Mesenchymal stem cell (in vitro differentiated cells and primary cell): ENCODE data around the gene FDPS.
"Not testable (repeated sequence)": the region's sequence is repeated elsewhere in the genome, so short reads cannot be mapped to it uniquely, and the experiment has no call there.

Experiments used
- DNase-seq: peaks from one replicate; pipeline ENCODE4 v3.0.0-alpha.2; 2013
- H2AFZ ChIP-seq: one replicate; pipeline ENCODE4 v1.6.1; 2013; ENCODE audit warnings: low read depth, mild to moderate bottlenecking, control low read depth, inconsistent platforms, low read length, moderate library complexity
- H2AK5ac ChIP-seq: 2 replicates; pipeline ENCODE4 v1.6.1; 2013; ENCODE audit warnings: low read length, moderate library complexity, mild to moderate bottlenecking, inconsistent platforms; ENCODE audit not compliant: severe bottlenecking
- H2BK120ac ChIP-seq: one replicate; pipeline ENCODE4 v1.6.1; 2013; ENCODE audit warnings: low read depth, mild to moderate bottlenecking, inconsistent platforms, low read length, moderate library complexity
- H2BK12ac ChIP-seq, 2 experiments: one replicate each; pipeline ENCODE4 v1.6.1; 2013; ENCODE audit warnings: inconsistent platforms in 2 of 2, low read length in 2 of 2, mild to moderate bottlenecking in 2 of 2, moderate library complexity in 2 of 2, control low read depth in 1 of 2
- H2BK15ac ChIP-seq: one replicate; pipeline ENCODE4 v1.6.1; 2013; ENCODE audit warnings: mild to moderate bottlenecking, low read depth, inconsistent platforms; ENCODE audit not compliant: poor library complexity, severe bottlenecking
- H2BK5ac ChIP-seq: 2 replicates; pipeline ENCODE4 v1.6.1; 2013; ENCODE audit warnings: low read depth, mild to moderate bottlenecking, low read length, control low read depth, inconsistent platforms; ENCODE audit not compliant: poor library complexity, severe bottlenecking
- H3K14ac ChIP-seq, 2 experiments: one replicate each; pipeline ENCODE4 v1.6.1; 2013; ENCODE audit warnings: inconsistent platforms in 2 of 2, low read length in 2 of 2, control low read depth in 1 of 2, mild to moderate bottlenecking in 1 of 2, moderate library complexity in 1 of 2
- H3K18ac ChIP-seq, 2 experiments: one replicate each; pipeline ENCODE4 v1.6.1; 2013; ENCODE audit warnings: inconsistent platforms in 2 of 2, low read length in 2 of 2, control low read depth in 1 of 2, low read depth in 1 of 2, mild to moderate bottlenecking in 1 of 2
- H3K23ac ChIP-seq, 2 experiments: one replicate each; pipeline ENCODE4 v1.6.1; 2013; ENCODE audit warnings: inconsistent platforms in 2 of 2, low read length in 2 of 2, mild to moderate bottlenecking in 2 of 2, moderate library complexity in 2 of 2, control low read depth in 1 of 2
- H3K27ac ChIP-seq: 2 replicates; pipeline ENCODE4 v1.5.1; 2013; ENCODE audit warnings: mild to moderate bottlenecking, moderate library complexity, low read length, control low read depth, inconsistent platforms; ENCODE audit not compliant: poor library complexity, severe bottlenecking
- H3K27me3 ChIP-seq, 2 experiments: 2 replicates each; pipeline versions ENCODE4 v1.6.1 to v1.7.0; 2013; ENCODE audit warnings: low read length in 2 of 2, mild to moderate bottlenecking in 2 of 2, moderate library complexity in 2 of 2, control low read depth in 1 of 2, inconsistent platforms in 1 of 2; ENCODE audit not compliant: control insufficient read depth in 1 of 2, insufficient read depth in 1 of 2
- H3K36me3 ChIP-seq, 2 experiments: 2 replicates each; pipeline versions ENCODE4 v1.6.1 to v1.7.0; 2013; ENCODE audit warnings: low read length in 2 of 2, control low read depth in 1 of 2, inconsistent platforms in 1 of 2, low read depth in 1 of 2, mild to moderate bottlenecking in 1 of 2; ENCODE audit not compliant: insufficient read depth in 2 of 2, control insufficient read depth in 1 of 2
- H3K4ac ChIP-seq, 2 experiments: one replicate each; pipeline ENCODE4 v1.6.1; 2013; ENCODE audit warnings: inconsistent platforms in 2 of 2, low read length in 2 of 2, mild to moderate bottlenecking in 2 of 2, moderate library complexity in 2 of 2, control low read depth in 1 of 2, low read depth in 1 of 2
- H3K4me1 ChIP-seq: 2 replicates; pipeline ENCODE4 v1.6.1; 2013; ENCODE audit warnings: low read depth, low read length, control low read depth; ENCODE audit not compliant: control insufficient read depth, insufficient read depth
- H3K4me2 ChIP-seq: 2 replicates; pipeline ENCODE4 v1.6.1; 2013; ENCODE audit warnings: low read length, mild to moderate bottlenecking, inconsistent platforms; ENCODE audit not compliant: poor library complexity, severe bottlenecking
- H3K4me3 ChIP-seq, 2 experiments: 2 replicates each; pipeline versions ENCODE4 v1.5.1 to v1.7.0; 2013; ENCODE audit warnings: low read length in 2 of 2, mild to moderate bottlenecking in 2 of 2, control low read depth in 1 of 2, low read depth in 1 of 2; ENCODE audit not compliant: insufficient read depth in 1 of 2
- H3K79me1 ChIP-seq: replicated peaks from 2 replicates; pipeline ENCODE4 v1.6.1; 2013; ENCODE audit warnings: mild to moderate bottlenecking, control low read depth, low read length, inconsistent platforms; ENCODE audit not compliant: poor library complexity, severe bottlenecking
- H3K9ac ChIP-seq: 2 replicates; pipeline ENCODE4 v1.7.0; 2013; ENCODE audit warnings: mild to moderate bottlenecking, low read length, moderate library complexity
- H3K9me3 ChIP-seq: 2 replicates; pipeline ENCODE4 v1.7.0; 2013; ENCODE audit warnings: mild to moderate bottlenecking, low read length; ENCODE audit not compliant: control insufficient read depth
- H4K8ac ChIP-seq: one replicate; pipeline ENCODE4 v1.6.1; 2013; ENCODE audit warnings: inconsistent platforms, mild to moderate bottlenecking, low read length, moderate library complexity
- H4K91ac ChIP-seq: one replicate; pipeline ENCODE4 v1.6.1; 2013; ENCODE audit warnings: mild to moderate bottlenecking, low read length, inconsistent platforms
- WGBS: methylation state at CpG from one replicate; pipeline ENCODE4 v1.1.7; 2013; ENCODE audit warnings: mixed read lengths; 5-methylcytosine and 5-hydroxymethylcytosine counted together

Gene FDPS

GRCh38 chr1:155326020-155326526 lies 17.4 kb downstream of the FDPS start:
- 89% methylated on average over 5 of the region's 6 CpGs for WGBS
- Histone ChIP-seq H3K4me1 (peaks cover 27% of the 10 kb centered on the region), H3K18ac (no peak overlapping the region), H3K36me3 (peaks cover 42 to 47% of the 10 kb centered on the region in 2 experiments), H3K4me2 (no peak overlapping the region), H3K9me3 (no peaks in the 10 kb centered on the region), H3K4ac (no peak overlapping the region), H3K9ac (peak overlapping the region; percentile 94), H3K79me1 (peaks cover 24% of the 10 kb centered on the region), H4K8ac (peak overlapping the region; percentile 46), H2BK15ac (no peak overlapping the region), H2BK120ac (no peak overlapping the region), H3K27ac (no peak overlapping the region), H2BK12ac (peak overlapping the region in 1 of 2 experiments; percentile 6), H3K14ac (no peak overlapping the region), H2AFZ (no peak overlapping the region), H2AK5ac (no peak overlapping the region), H3K27me3 (no peaks in the 10 kb centered on the region), H4K91ac (no peak overlapping the region), H2BK5ac (no peak overlapping the region), H3K4me3 (peak overlapping the region in 1 of 2 experiments; percentile 97), H3K23ac (no peak overlapping the region)
- no peak for DNase-seq

DNA sequence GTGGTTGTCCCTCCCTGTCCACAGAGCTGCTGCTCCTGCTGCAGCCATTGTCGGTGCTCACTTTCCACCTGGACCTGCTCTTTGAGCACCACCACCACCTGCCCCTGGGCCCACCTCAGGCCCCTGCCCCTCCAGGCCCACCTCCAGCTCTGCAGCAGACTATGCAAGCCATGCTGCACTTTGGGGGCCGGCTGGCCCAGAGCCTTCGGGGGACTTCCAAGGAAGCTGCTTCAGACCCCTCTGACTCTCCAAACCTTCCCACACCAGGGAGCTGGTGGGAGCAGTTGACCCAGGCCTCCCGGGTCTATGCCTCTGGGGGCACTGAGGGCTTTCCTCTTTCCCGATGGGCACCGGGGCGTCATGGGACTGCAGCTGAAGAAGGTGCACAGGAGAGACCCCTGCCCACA lies 18.0 kb downstream of the FDPS start:
- no peak overlapping the region for H3K18ac ChIP-seq
- no peak overlapping the region for H3K27ac ChIP-seq
- H3K79me1 ChIP-seq = peaks cover 23% of the 10 kb centered on the region
- no peak overlapping the region for H3K4me3 ChIP-seq
- no peak overlapping the region for H3K4ac ChIP-seq
- peak overlapping the region; percentile 94 for H3K9ac ChIP-seq
- H2BK120ac ChIP-seq = no peak overlapping the region
- H4K8ac ChIP-seq = peak overlapping the region; percentile 46
- H3K27me3 ChIP-seq = no peaks in the 10 kb centered on the region
- H3K36me3 ChIP-seq = peaks cover 42 to 53% of the 10 kb centered on the region in 2 experiments
- no peak overlapping the region for H3K14ac ChIP-seq
- H3K23ac ChIP-seq = no peak overlapping the region
- DNase-seq = no peak
- H2AFZ ChIP-seq = no peak overlapping the region
- peaks cover 21% of the 10 kb centered on the region for H3K4me1 ChIP-seq
- no peak overlapping the region for H2AK5ac ChIP-seq
- no peak overlapping the region for H4K91ac ChIP-seq
- H3K9me3 ChIP-seq = no peaks in the 10 kb centered on the region
- H2BK12ac ChIP-seq = no peak overlapping the region
- H2BK5ac ChIP-seq = no peak overlapping the region
- H3K4me2 ChIP-seq = no peak overlapping the region
- WGBS = 97% methylated on average over 7 of the region's 7 CpGs
- no peak overlapping the region for H2BK15ac ChIP-seq

DNA sequence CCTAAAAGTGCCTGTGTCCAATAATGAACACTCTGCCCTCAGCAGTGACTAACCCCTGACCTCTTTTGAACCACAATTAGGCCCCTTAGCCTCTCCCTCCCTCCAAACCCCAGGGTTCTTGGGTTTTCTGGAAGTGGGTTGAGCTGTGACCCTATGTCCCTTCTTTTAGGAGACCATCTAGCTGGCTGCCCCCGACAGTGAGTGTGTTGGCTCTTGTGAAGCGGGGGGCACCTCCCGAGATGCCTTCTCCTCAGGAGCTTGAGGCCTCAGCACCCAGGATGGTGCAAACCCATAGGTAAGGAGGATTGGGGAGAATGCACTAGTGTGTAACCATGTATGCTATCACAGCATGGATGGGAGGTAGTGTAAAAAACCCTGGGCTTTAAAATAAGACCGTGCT lies 19.3 kb downstream of the FDPS start:
- no peak overlapping the region for H3K4me2 ChIP-seq
- H2BK12ac ChIP-seq = no peak overlapping the region
- H2BK15ac ChIP-seq = no peak overlapping the region
- no peak overlapping the region for H3K27ac ChIP-seq
- no peaks in the 10 kb centered on the region for H3K9me3 ChIP-seq
- no peak overlapping the region for H3K9ac ChIP-seq
- no peak overlapping the region for H3K4ac ChIP-seq
- H3K14ac ChIP-seq = no peak overlapping the region
- H3K27me3 ChIP-seq = no peaks in the 10 kb centered on the region
- H2AFZ ChIP-seq = no peak overlapping the region
- H2BK120ac ChIP-seq = no peak overlapping the region
- no peak for DNase-seq
- 97% methylated on average over 4 of the region's 4 CpGs for WGBS
- H4K8ac ChIP-seq = no peak overlapping the region
- H2BK5ac ChIP-seq = no peak overlapping the region
- no peak overlapping the region for H3K4me3 ChIP-seq
- H3K4me1 ChIP-seq = peaks cover 15% of the 10 kb centered on the region
- H3K23ac ChIP-seq = no peak overlapping the region
- H3K79me1 ChIP-seq = peaks cover 18% of the 10 kb centered on the region
- no peak overlapping the region for H2AK5ac ChIP-seq
- no peak overlapping the region for H4K91ac ChIP-seq
- H3K18ac ChIP-seq = no peak overlapping the region
- peaks cover 38 to 53% of the 10 kb centered on the region in 2 experiments for H3K36me3 ChIP-seq

DNA sequence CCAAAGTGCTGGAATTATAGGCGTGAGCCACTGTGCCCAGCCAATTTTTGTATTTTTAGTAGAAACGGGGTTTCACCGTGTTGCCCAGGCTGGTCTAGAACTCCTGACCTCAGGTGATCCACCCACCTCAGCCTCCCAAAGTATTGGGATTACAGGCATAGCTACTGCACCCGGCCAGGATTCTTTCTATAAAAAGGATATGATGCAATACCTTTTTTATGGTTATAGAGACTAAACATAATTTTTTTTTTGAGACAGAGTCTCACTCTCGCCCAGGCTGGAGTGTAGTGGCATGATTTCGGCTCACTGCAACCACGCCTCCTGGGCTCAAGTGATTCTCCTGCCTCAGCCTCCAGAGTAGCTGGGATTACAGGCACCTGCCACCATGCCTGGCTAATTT lies 20.2 kb downstream of the FDPS start:
- H2AFZ ChIP-seq, H3K9ac ChIP-seq, H3K23ac ChIP-seq, H3K4me2 ChIP-seq, H3K14ac ChIP-seq, DNase-seq, H3K9me3 ChIP-seq, H4K91ac ChIP-seq, H2BK15ac ChIP-seq, H2BK12ac ChIP-seq, H3K27me3 ChIP-seq, H2AK5ac ChIP-seq, H4K8ac ChIP-seq, H2BK5ac ChIP-seq, H3K4me3 ChIP-seq, H2BK120ac ChIP-seq, H3K27ac ChIP-seq, H3K18ac ChIP-seq, H3K4ac ChIP-seq: not testable (repeated sequence)
- 96% methylated on average over 6 of the region's 7 CpGs for WGBS
- peaks cover 42 to 53% of the 10 kb centered on the region in 2 experiments for H3K36me3 ChIP-seq
- H3K79me1 ChIP-seq = peaks cover 18% of the 10 kb centered on the region
- H3K4me1 ChIP-seq = peaks cover 15% of the 10 kb centered on the region
